Measurements from ENCODE around the gene IGSF22.
"Not testable (repeated sequence)": the region's sequence is repeated elsewhere in the genome, so short reads cannot be mapped to it uniquely, and the experiment has no call there.

Gene IGSF22

GRCh38 chr11:18681949-18682348 lies 44.0 kb downstream of the IGSF22 start:
- ATAC-seq = not testable (repeated sequence)

DNA sequence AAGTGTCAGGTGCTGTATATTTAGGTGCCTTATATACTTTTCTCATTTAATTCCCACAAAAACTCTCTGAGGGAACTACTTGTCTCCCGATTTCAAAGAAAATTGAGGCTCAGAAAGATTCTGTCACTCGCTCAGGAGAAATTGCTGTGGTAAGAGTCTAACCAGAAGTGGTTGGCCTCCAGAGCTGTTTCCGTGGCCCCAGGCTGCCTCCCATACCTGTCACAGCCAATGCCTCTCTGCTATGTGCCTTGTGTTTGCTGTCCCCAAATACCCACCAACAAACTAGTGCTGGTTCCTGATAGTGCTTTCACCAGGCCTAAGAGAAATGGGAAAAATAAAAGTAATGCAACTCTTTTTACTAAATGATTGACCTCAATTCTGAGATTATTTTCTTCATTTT lies 48.4 kb downstream of the IGSF22 start:
- no peak for ATAC-seq

- no peak for ATAC-seq
These were observed 49.2 kb downstream of the IGSF22 start for GRCh38 chr11:18676803-18677202.

GRCh38 chr11:18672209-18672608 lies 53.8 kb downstream of the IGSF22 start:
- peak; percentile 97 for ATAC-seq

GRCh38 chr11:18671246-18671645 lies 54.7 kb downstream of the IGSF22 start:
- ATAC-seq = peak; percentile 15 to 28

- ATAC-seq = no peak
These were observed 56.3 kb downstream of the IGSF22 start for GRCh38 chr11:18669711-18670110.

- ATAC-seq = peak; percentile 50 to 54
These were observed 56.8 kb downstream of the IGSF22 start for GRCh38 chr11:18669219-18669596.

DNA sequence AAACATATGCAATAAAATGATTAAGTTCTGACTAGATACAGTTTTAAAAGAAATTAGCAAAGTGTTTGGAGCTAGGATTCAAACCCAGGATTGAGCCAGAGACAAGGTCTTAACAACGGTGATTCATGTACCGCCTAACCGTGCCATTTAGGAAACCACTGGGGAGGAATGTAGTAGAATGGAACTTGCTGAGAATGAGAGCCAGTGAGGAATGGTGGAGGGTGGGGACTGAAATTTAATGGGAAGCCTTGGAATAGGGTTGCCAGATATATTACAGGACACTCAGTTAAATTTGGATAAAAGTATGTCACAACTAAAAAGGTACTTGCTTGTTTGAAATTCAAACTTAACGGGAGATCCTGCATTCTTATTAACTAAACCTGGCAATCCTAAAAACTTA lies 57.9 kb downstream of the IGSF22 start:
- ATAC-seq = no peak

DNA sequence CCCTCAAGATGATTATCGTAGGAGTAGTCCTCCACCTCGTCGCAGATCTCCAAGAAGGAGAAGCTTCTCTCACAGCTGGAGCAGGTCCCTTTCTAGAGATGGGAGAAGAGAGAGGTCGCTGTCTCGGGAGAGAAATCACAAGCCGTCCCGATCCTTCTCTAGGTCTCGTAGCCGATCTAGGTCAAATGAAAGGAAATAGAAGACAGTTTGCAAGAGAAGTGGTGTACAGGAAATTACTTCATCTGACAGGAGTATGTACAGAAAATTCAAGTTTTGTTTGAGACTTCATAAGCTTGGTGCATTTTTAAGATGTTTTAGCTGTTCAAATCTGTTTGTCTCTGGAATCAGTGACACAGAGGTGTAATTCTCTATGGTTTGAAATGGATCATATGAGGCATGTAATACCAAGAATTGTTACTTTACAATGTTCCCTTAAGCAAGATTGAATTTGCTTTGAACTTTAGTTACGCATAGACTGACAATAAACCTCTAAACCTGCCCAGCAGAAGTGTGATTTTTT lies 60.6 kb downstream of the IGSF22 start:
- not testable (repeated sequence) for ATAC-seq

DNA sequence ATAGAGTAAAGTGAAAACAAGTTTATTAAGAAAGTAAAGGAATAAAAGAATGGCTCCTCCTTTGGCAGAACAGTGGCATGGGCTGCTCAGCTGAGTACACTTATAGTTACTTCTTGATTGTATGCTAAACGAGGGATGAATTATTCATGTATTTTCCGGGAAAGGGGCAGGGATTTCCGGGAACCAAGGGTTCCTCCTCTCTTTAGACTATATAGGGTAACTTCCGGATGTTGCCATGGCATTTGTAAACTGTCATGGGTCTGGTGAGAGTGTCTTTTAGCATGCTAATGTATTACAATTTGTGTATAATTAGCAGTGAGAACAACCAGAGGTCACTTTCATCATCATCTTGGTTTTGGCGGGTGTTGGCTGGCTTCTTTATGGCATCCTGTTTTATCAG lies 68.3 kb downstream of the IGSF22 start:
- no peak for ATAC-seq

All from activated CD4-positive, CD25-positive, alpha-beta regulatory T cell treated with anti-CD3 and anti-CD28 coated beads, Interleukin-2, amount 50 U/mL, for 24 hours (primary cell).